ENCODE data around the gene GRB10.

GRB10 gene

GRCh38 chr7:50812841-50813475 lies 30.3 kb upstream of the GRB10 start:
- H3K9ac ChIP-seq (ENCODE audit: low read depth, low read length) = no peak overlapping the region
- no peaks in the 10 kb centered on the region for H3K9me3 ChIP-seq (ENCODE audit: control insufficient read depth, insufficient read depth, low read length)
- H3K4me1 ChIP-seq (ENCODE audit: insufficient read depth, low read length) = peaks cover 23% of the 10 kb centered on the region
- H3K36me3 ChIP-seq (ENCODE audit: insufficient read depth, low read length) = no peaks in the 10 kb centered on the region

- H3K9ac ChIP-seq (ENCODE audit: low read depth, low read length) = no peak overlapping the region
- H3K36me3 ChIP-seq (ENCODE audit: insufficient read depth, low read length) = no peaks in the 10 kb centered on the region
- H3K9me3 ChIP-seq (ENCODE audit: control insufficient read depth, insufficient read depth, low read length) = no peaks in the 10 kb centered on the region
- peaks cover 23% of the 10 kb centered on the region for H3K4me1 ChIP-seq (ENCODE audit: insufficient read depth, low read length)
Observed at GRCh38 chr7:50812094-50812493, 29.4 kb upstream of the GRB10 start.

GRCh38 chr7:50808282-50808888 lies 25.7 kb upstream of the GRB10 start:
- Histone ChIP-seq H3K9me3 (ENCODE audit: control insufficient read depth, insufficient read depth, low read length) (no peaks in the 10 kb centered on the region), H3K4me1 (ENCODE audit: insufficient read depth, low read length) (peaks cover 14% of the 10 kb centered on the region), H3K36me3 (ENCODE audit: insufficient read depth, low read length) (no peaks in the 10 kb centered on the region), H3K9ac (ENCODE audit: low read depth, low read length) (no peak overlapping the region)

- no peaks in the 10 kb centered on the region for H3K9me3 ChIP-seq (ENCODE audit: control insufficient read depth, insufficient read depth, low read length)
- no peaks in the 10 kb centered on the region; the same call in 1 of the 2 replicates for H3K36me3 ChIP-seq (ENCODE audit: insufficient read depth, low read length)
- no peak overlapping the region for H3K9ac ChIP-seq (ENCODE audit: low read depth, low read length)
- peaks cover 4% of the 10 kb centered on the region; the same call in 1 of the 2 replicates for H3K4me1 ChIP-seq (ENCODE audit: insufficient read depth, low read length)
Observed at GRCh38 chr7:50807026-50807730, 24.5 kb upstream of the GRB10 start.

GRCh38 chr7:50806143-50806542 lies 23.4 kb upstream of the GRB10 start:
- no peaks in the 10 kb centered on the region; the same call in 1 of the 2 replicates for H3K36me3 ChIP-seq (ENCODE audit: insufficient read depth, low read length)
- H3K4me1 ChIP-seq (ENCODE audit: insufficient read depth, low read length) = no peaks in the 10 kb centered on the region
- no peaks in the 10 kb centered on the region for H3K9me3 ChIP-seq (ENCODE audit: control insufficient read depth, insufficient read depth, low read length)
- H3K9ac ChIP-seq (ENCODE audit: low read depth, low read length) = no peak overlapping the region

- no peaks in the 10 kb centered on the region; the same call in 1 of the 2 replicates for H3K36me3 ChIP-seq (ENCODE audit: insufficient read depth, low read length)
- no peak overlapping the region for H3K9ac ChIP-seq (ENCODE audit: low read depth, low read length)
- H3K9me3 ChIP-seq (ENCODE audit: control insufficient read depth, insufficient read depth, low read length) = no peaks in the 10 kb centered on the region
- no peaks in the 10 kb centered on the region for H3K4me1 ChIP-seq (ENCODE audit: insufficient read depth, low read length)
Observed at GRCh38 chr7:50805447-50806125, 22.9 kb upstream of the GRB10 start.

GRCh38 chr7:50803359-50804337 lies 21.0 kb upstream of the GRB10 start:
- Histone ChIP-seq H3K4me1 (ENCODE audit: insufficient read depth, low read length) (no peaks in the 10 kb centered on the region), H3K9me3 (ENCODE audit: control insufficient read depth, insufficient read depth, low read length) (no peaks in the 10 kb centered on the region; the same call in 1 of the 2 replicates), H3K36me3 (ENCODE audit: insufficient read depth, low read length) (no peaks in the 10 kb centered on the region; the same call in 1 of the 2 replicates), H3K9ac (ENCODE audit: low read depth, low read length) (no peak overlapping the region)

- Histone ChIP-seq H3K36me3 (ENCODE audit: insufficient read depth, low read length) (no peaks in the 10 kb centered on the region; the same call in 1 of the 2 replicates), H3K9me3 (ENCODE audit: control insufficient read depth, insufficient read depth, low read length) (no peaks in the 10 kb centered on the region; the same call in 1 of the 2 replicates), H3K9ac (ENCODE audit: low read depth, low read length) (no peak overlapping the region), H3K4me1 (ENCODE audit: insufficient read depth, low read length) (no peaks in the 10 kb centered on the region)
Observed at GRCh38 chr7:50801907-50802306, 19.2 kb upstream of the GRB10 start.

- Histone ChIP-seq H3K4me1 (ENCODE audit: insufficient read depth, low read length) (no peaks in the 10 kb centered on the region), H3K9me3 (ENCODE audit: control insufficient read depth, insufficient read depth, low read length) (no peaks in the 10 kb centered on the region; the same call in 1 of the 2 replicates), H3K36me3 (ENCODE audit: insufficient read depth, low read length) (no peaks in the 10 kb centered on the region; the same call in 1 of the 2 replicates), H3K9ac (ENCODE audit: low read depth, low read length) (no peak overlapping the region)
Observed at GRCh38 chr7:50799873-50800272, 17.2 kb upstream of the GRB10 start.

- no peaks in the 10 kb centered on the region for H3K4me1 ChIP-seq (ENCODE audit: insufficient read depth, low read length)
- no peaks in the 10 kb centered on the region; the same call in 1 of the 2 replicates for H3K36me3 ChIP-seq (ENCODE audit: insufficient read depth, low read length)
- no peaks in the 10 kb centered on the region; the same call in 1 of the 2 replicates for H3K9me3 ChIP-seq (ENCODE audit: control insufficient read depth, insufficient read depth, low read length)
- H3K9ac ChIP-seq (ENCODE audit: low read depth, low read length) = no peak overlapping the region
Observed at GRCh38 chr7:50798126-50798525, 15.4 kb upstream of the GRB10 start.

GRCh38 chr7:50795831-50796230 lies 13.1 kb upstream of the GRB10 start:
- H3K9me3 ChIP-seq (ENCODE audit: control insufficient read depth, insufficient read depth, low read length) = no peaks in the 10 kb centered on the region; the same call in 1 of the 2 replicates
- H3K9ac ChIP-seq (ENCODE audit: low read depth, low read length) = no peak overlapping the region
- H3K36me3 ChIP-seq (ENCODE audit: insufficient read depth, low read length) = no peaks in the 10 kb centered on the region
- peaks cover 10% of the 10 kb centered on the region for H3K4me1 ChIP-seq (ENCODE audit: insufficient read depth, low read length)

- peaks cover 15% of the 10 kb centered on the region for H3K4me1 ChIP-seq (ENCODE audit: insufficient read depth, low read length)
Observed at GRCh38 chr7:50795253-50795652, 12.6 kb upstream of the GRB10 start.

GRCh38 chr7:50793947-50794570 lies 11.4 kb upstream of the GRB10 start:
- Histone ChIP-seq H3K9ac (ENCODE audit: low read depth, low read length) (peak overlapping the region; percentile 72), H3K9me3 (ENCODE audit: control insufficient read depth, insufficient read depth, low read length) (no peaks in the 10 kb centered on the region), H3K36me3 (ENCODE audit: insufficient read depth, low read length) (no peaks in the 10 kb centered on the region), H3K4me1 (ENCODE audit: insufficient read depth, low read length) (peaks cover 15% of the 10 kb centered on the region)

More at GRCh38 chr7:50795253-50795652, 12.6 kb upstream of the GRB10 start:
- Histone ChIP-seq H3K36me3 (ENCODE audit: insufficient read depth, low read length) (no peaks in the 10 kb centered on the region), H3K9ac (ENCODE audit: low read depth, low read length) (no peak overlapping the region), H3K9me3 (ENCODE audit: control insufficient read depth, insufficient read depth, low read length) (no peaks in the 10 kb centered on the region; the same call in 1 of the 2 replicates)

All from ES-I3 (cell line).